ENCODE results near the gene MOV10L1. TPM values are rescaled to one million over a fixed set of nuclear protein-coding genes. Genes with fewer than 3 reads are reported as not detected.

MOV10L1 gene
- total and polyA plus RNA-seq, 7 experiments from 2014 or later: not detected

- no peak overlapping the region for H3K27ac ChIP-seq (ENCODE audit: low read depth, low read length)
- peaks cover 0 to 4% of the 10 kb centered on the region in 2 donors for H3K27me3 ChIP-seq (ENCODE audit: control insufficient read depth in 2 of 2, insufficient read depth in 2 of 2, low read length in 2 of 2)
- Mint-ChIP-seq H3K4me1 (peaks cover 0 to 6% (median 2%) of the 10 kb centered on the region in 7 donors), H3K36me3 (no peaks in the 10 kb centered on the region), H3K4me3 (peak overlapping the region; percentile 60 to 83 (median 77)), H3K27me3 (peaks cover 20 to 45% (median 35%) of the 10 kb centered on the region in 5 donors), H3K27ac (no peak overlapping the region), H3K9me3 (no peaks in the 10 kb centered on the region)
- H3K4me3 ChIP-seq (ENCODE audit: low read length): no peak overlapping the region
- no peaks in the 10 kb centered on the region for H3K36me3 ChIP-seq (ENCODE audit: control insufficient read depth in 2 of 3, insufficient read depth in 3 of 3, low read length in 3 of 3)
- no peaks in the 10 kb centered on the region for H3K9me3 ChIP-seq (ENCODE audit: control insufficient read depth in 2 of 3, low read length in 3 of 3)
- intact Hi-C loops (cut with micrococcal nuclease): loop anchor here (2.0 to 10.0 kb wide), 2 partner anchors 19 to 177 kb away; no protein-coding TSS in a partner anchor
- POLR2A ChIA-PET: interaction anchor here (1.1 kb wide), 1 partner anchor 15 kb away, joined by 3 read pairs; no protein-coding TSS in a partner anchor
- CTCF ChIA-PET: no interaction called here
- ATAC-seq (no peak), DNase-seq (no peak)
- H3K4me1 ChIP-seq (ENCODE audit: control insufficient read depth in 2 of 2, insufficient read depth in 2 of 2, low read length in 2 of 2): no peaks in the 10 kb centered on the region
These were observed 81.6 kb downstream of the MOV10L1 start for GRCh38 chr22:50171319-50171964.

GRCh38 chr22:50171965-50172421, 82.2 kb downstream of the MOV10L1 start:
- H3K27ac ChIP-seq (ENCODE audit: low read depth, low read length): no peak overlapping the region
- H3K4me1 ChIP-seq (ENCODE audit: control insufficient read depth in 2 of 2, insufficient read depth in 2 of 2, low read length in 2 of 2): no peaks in the 10 kb centered on the region
- Mint-ChIP-seq H3K36me3 (no peaks in the 10 kb centered on the region), H3K27me3 (peaks cover 20 to 47% (median 32%) of the 10 kb centered on the region in 5 donors), H3K27ac (peak overlapping the region in 1 of 9 donors; percentile 38), H3K9me3 (no peaks in the 10 kb centered on the region), H3K4me3 (peak overlapping the region in 8 of 10 donors; percentile 17 to 83 (median 38)), H3K4me1 (peaks cover 0 to 6% (median 2%) of the 10 kb centered on the region in 7 donors)
- no peak for ATAC-seq
- no peak for DNase-seq
- H3K9me3 ChIP-seq (ENCODE audit: control insufficient read depth in 2 of 3, low read length in 3 of 3): no peaks in the 10 kb centered on the region
- H3K4me3 ChIP-seq (ENCODE audit: low read length): no peak overlapping the region
- H3K36me3 ChIP-seq (ENCODE audit: control insufficient read depth in 2 of 3, insufficient read depth in 3 of 3, low read length in 3 of 3): no peaks in the 10 kb centered on the region
- ChIA-PET POLR2A (no interaction called here), CTCF (no interaction called here)
- H3K27me3 ChIP-seq (ENCODE audit: control insufficient read depth in 2 of 2, insufficient read depth in 2 of 2, low read length in 2 of 2): peaks cover 0 to 4% of the 10 kb centered on the region in 2 donors
- intact Hi-C loops (cut with micrococcal nuclease): loop anchor here (2.0 to 10.0 kb wide), 2 partner anchors 19 to 177 kb away; no protein-coding TSS in a partner anchor

GRCh38 chr22:50173311-50173982, 83.6 kb downstream of the MOV10L1 start:
- DNase-seq: peak in 1 of 9 donors; percentile 6
- H3K36me3 Mint-ChIP-seq: no peaks in the 10 kb centered on the region
- peaks cover 0 to 6% (median 3%) of the 10 kb centered on the region in 7 donors for H3K4me1 Mint-ChIP-seq
- H3K27ac ChIP-seq (ENCODE audit: low read depth, low read length): no peak overlapping the region
- no peak overlapping the region for H3K27ac Mint-ChIP-seq
- H3K27me3 Mint-ChIP-seq: peaks cover 13 to 45% (median 21%) of the 10 kb centered on the region in 5 donors
- peaks cover 0 to 3% (median 0%) of the 10 kb centered on the region in 11 donors for H3K9me3 Mint-ChIP-seq
- ChIA-PET POLR2A (no interaction called here), CTCF (no interaction called here)
- intact Hi-C loops (cut with micrococcal nuclease): loop anchor here in 1 of 2 donors (10.0 kb wide), 1 partner anchor 179 kb away; no protein-coding TSS in a partner anchor
- H3K27me3 ChIP-seq (ENCODE audit: control insufficient read depth in 2 of 2, insufficient read depth in 2 of 2, low read length in 2 of 2): peaks cover 0 to 4% of the 10 kb centered on the region in 2 donors
- peak overlapping the region in 2 of 10 donors; percentile 38 to 83 for H3K4me3 Mint-ChIP-seq
- peak; percentile 51 for ATAC-seq
- H3K4me1 ChIP-seq (ENCODE audit: control insufficient read depth in 2 of 2, insufficient read depth in 2 of 2, low read length in 2 of 2): no peaks in the 10 kb centered on the region
- no peak overlapping the region for H3K4me3 ChIP-seq (ENCODE audit: low read length)
- H3K9me3 ChIP-seq (ENCODE audit: control insufficient read depth in 2 of 3, low read length in 3 of 3): no peaks in the 10 kb centered on the region
- no peaks in the 10 kb centered on the region for H3K36me3 ChIP-seq (ENCODE audit: control insufficient read depth in 2 of 3, insufficient read depth in 3 of 3, low read length in 3 of 3)

GRCh38 chr22:50173983-50174355, 84.2 kb downstream of the MOV10L1 start:
- H3K27me3 Mint-ChIP-seq: peaks cover 8 to 40% (median 16%) of the 10 kb centered on the region in 5 donors
- Histone ChIP-seq H3K36me3 (ENCODE audit: control insufficient read depth in 2 of 3, insufficient read depth in 3 of 3, low read length in 3 of 3) (no peaks in the 10 kb centered on the region), H3K4me1 (ENCODE audit: control insufficient read depth in 2 of 2, insufficient read depth in 2 of 2, low read length in 2 of 2) (no peaks in the 10 kb centered on the region), H3K4me3 (ENCODE audit: low read length) (no peak overlapping the region), H3K27ac (ENCODE audit: low read depth, low read length) (no peak overlapping the region), H3K9me3 (ENCODE audit: control insufficient read depth in 2 of 3, low read length in 3 of 3) (no peaks in the 10 kb centered on the region), H3K27me3 (ENCODE audit: control insufficient read depth in 2 of 2, insufficient read depth in 2 of 2, low read length in 2 of 2) (peaks cover 0 to 4% of the 10 kb centered on the region in 2 donors)
- CTCF ChIA-PET: no interaction called here
- peaks cover 0 to 3% (median 0%) of the 10 kb centered on the region in 11 donors for H3K9me3 Mint-ChIP-seq
- no peak for DNase-seq
- intact Hi-C loops (cut with micrococcal nuclease): loop anchor here in 1 of 2 donors (10.0 kb wide), 1 partner anchor 179 kb away; no protein-coding TSS in a partner anchor
- H3K4me3 Mint-ChIP-seq: peak overlapping the region in 2 of 10 donors; percentile 8 to 38
- H3K36me3 Mint-ChIP-seq: no peaks in the 10 kb centered on the region
- ATAC-seq: no peak
- POLR2A ChIA-PET: no interaction called here
- H3K27ac Mint-ChIP-seq: no peak overlapping the region
- peaks cover 0 to 4% (median 3%) of the 10 kb centered on the region in 7 donors for H3K4me1 Mint-ChIP-seq

GRCh38 chr22:50174382-50175190, 84.8 kb downstream of the MOV10L1 start:
- H3K4me1 Mint-ChIP-seq: peaks cover 0 to 4% (median 1%) of the 10 kb centered on the region in 7 donors
- intact Hi-C loops (cut with micrococcal nuclease): loop anchor here in 1 of 2 donors (1.0 to 10.0 kb wide), 2 partner anchors 9 to 180 kb away; no protein-coding TSS in a partner anchor

GRCh38 chr22:50175191-50175461, 85.3 kb downstream of the MOV10L1 start:
- no peak for ATAC-seq
- CTCF ChIA-PET: no interaction called here
- peaks cover 5 to 41% (median 17%) of the 10 kb centered on the region in 5 donors for H3K27me3 Mint-ChIP-seq

More at GRCh38 chr22:50174382-50175190, 84.8 kb downstream of the MOV10L1 start:
- ATAC-seq (no peak), DNase-seq (peak in 1 of 9 donors; percentile 8)
- Histone ChIP-seq H3K4me3 (ENCODE audit: low read length) (no peak overlapping the region), H3K36me3 (ENCODE audit: control insufficient read depth in 2 of 3, insufficient read depth in 3 of 3, low read length in 3 of 3) (no peaks in the 10 kb centered on the region), H3K27me3 (ENCODE audit: control insufficient read depth in 2 of 2, insufficient read depth in 2 of 2, low read length in 2 of 2) (no peaks in the 10 kb centered on the region), H3K4me1 (ENCODE audit: control insufficient read depth in 2 of 2, insufficient read depth in 2 of 2, low read length in 2 of 2) (no peaks in the 10 kb centered on the region), H3K9me3 (ENCODE audit: control insufficient read depth in 2 of 3, low read length in 3 of 3) (no peaks in the 10 kb centered on the region), H3K27ac (ENCODE audit: low read depth, low read length) (no peak overlapping the region)
- peaks cover 0 to 3% (median 0%) of the 10 kb centered on the region in 11 donors for H3K9me3 Mint-ChIP-seq
- no peak overlapping the region for H3K27ac Mint-ChIP-seq
- ChIA-PET POLR2A (no interaction called here), CTCF (no interaction called here)
- no peaks in the 10 kb centered on the region for H3K36me3 Mint-ChIP-seq
- no peak overlapping the region for H3K4me3 Mint-ChIP-seq
- peaks cover 5 to 38% (median 14%) of the 10 kb centered on the region in 5 donors for H3K27me3 Mint-ChIP-seq

More at GRCh38 chr22:50175191-50175461, 85.3 kb downstream of the MOV10L1 start:
- H3K4me1 ChIP-seq (ENCODE audit: control insufficient read depth in 2 of 2, insufficient read depth in 2 of 2, low read length in 2 of 2): no peaks in the 10 kb centered on the region
- POLR2A ChIA-PET: interaction anchor here (0.6 to 2.0 kb wide), 2 partner anchors 12 to 13 kb away, joined by 3 to 5 read pairs; no protein-coding TSS in a partner anchor
- Mint-ChIP-seq H3K27ac (no peak overlapping the region), H3K9me3 (peaks cover 0 to 3% (median 0%) of the 10 kb centered on the region in 11 donors), H3K4me3 (peak overlapping the region in 1 of 10 donors; percentile 61), H3K4me1 (peaks cover 0 to 8% (median 4%) of the 10 kb centered on the region in 7 donors), H3K36me3 (no peaks in the 10 kb centered on the region)
- no peak overlapping the region for H3K4me3 ChIP-seq (ENCODE audit: low read length)
- H3K27me3 ChIP-seq (ENCODE audit: control insufficient read depth in 2 of 2, insufficient read depth in 2 of 2, low read length in 2 of 2): no peaks in the 10 kb centered on the region
- intact Hi-C loops (cut with micrococcal nuclease): loop anchor here in 1 of 2 donors (1.0 to 10.0 kb wide), 2 partner anchors 8 to 180 kb away; no protein-coding TSS in a partner anchor
- DNase-seq: no peak
- H3K27ac ChIP-seq (ENCODE audit: low read depth, low read length): no peak overlapping the region
- no peaks in the 10 kb centered on the region for H3K36me3 ChIP-seq (ENCODE audit: control insufficient read depth in 2 of 3, insufficient read depth in 3 of 3, low read length in 3 of 3)
- no peaks in the 10 kb centered on the region for H3K9me3 ChIP-seq (ENCODE audit: control insufficient read depth in 2 of 3, low read length in 3 of 3)

Measured in naive thymus-derived CD4-positive, alpha-beta T cell (primary cell).